NCI-H2171 treated with DMSO at 0.1 percent for 48 hours (cell line): ENCODE results near the gene LURAP1L.

Experiments
- DNase-seq: peaks from one replicate; lab custom pipeline; 2025; lab: John Stamatoyannopoulos, UW

Gene LURAP1L

GRCh38 chr9:12774861-12775678, at the start of gene LURAP1L:
Gene LURAP1L (plus strand): TSS chr9:12775020. CDS start chr9:12775716, 696 bp downstream.
- peak; percentile 53 for DNase-seq

- no peak for DNase-seq
These were observed 48.0 kb upstream of the LURAP1L start for GRCh38 chr9:12726795-12727194.

GRCh38 chr9:12730198-12730597, 44.6 kb upstream of the LURAP1L start:
- DNase-seq = no peak

GRCh38 chr9:12730927-12731326, 43.9 kb upstream of the LURAP1L start:
- no peak for DNase-seq

- DNase-seq = no peak
These were observed 41.8 kb upstream of the LURAP1L start for GRCh38 chr9:12732971-12733370.

GRCh38 chr9:12735665-12736064, 39.2 kb upstream of the LURAP1L start:
- no peak for DNase-seq

GRCh38 chr9:12737871-12738270, 36.9 kb upstream of the LURAP1L start:
- DNase-seq = peak; percentile 11

- DNase-seq = no peak
These were observed 35.7 kb upstream of the LURAP1L start for GRCh38 chr9:12739014-12739652.

GRCh38 chr9:12740845-12741244, 34.0 kb upstream of the LURAP1L start:
- DNase-seq = no peak

GRCh38 chr9:12748016-12748415, 26.8 kb upstream of the LURAP1L start:
- DNase-seq = no peak

- DNase-seq = no peak
These were observed 25.9 kb upstream of the LURAP1L start for GRCh38 chr9:12748954-12749353.

GRCh38 chr9:12753931-12754330, 20.9 kb upstream of the LURAP1L start:
- DNase-seq = no peak

- DNase-seq = no peak
These were observed 15.1 kb upstream of the LURAP1L start for GRCh38 chr9:12759761-12760160.

- DNase-seq = no peak
These were observed 14.1 kb upstream of the LURAP1L start for GRCh38 chr9:12760758-12761157.

- DNase-seq = peak; percentile 1
These were observed 10.7 kb upstream of the LURAP1L start for GRCh38 chr9:12764150-12764549.

- DNase-seq = no peak
These were observed 9.6 kb upstream of the LURAP1L start for GRCh38 chr9:12765088-12765798.

GRCh38 chr9:12766357-12766756, 8.5 kb upstream of the LURAP1L start:
- no peak for DNase-seq

GRCh38 chr9:12770261-12770660, 4.6 kb upstream of the LURAP1L start:
- no peak for DNase-seq

- DNase-seq = no peak
These were observed 2.9 kb upstream of the LURAP1L start for GRCh38 chr9:12771891-12772290.

- DNase-seq = no peak
These were observed 1.3 kb upstream of the LURAP1L start for GRCh38 chr9:12773562-12773961.

GRCh38 chr9:12775679-12776512, 1.1 kb downstream of the LURAP1L start:
- DNase-seq = peak; percentile 86

GRCh38 chr9:12776513-12777055, 1.8 kb downstream of the LURAP1L start:
- DNase-seq = no peak
